Liver (tissue), 9 donors: Measurements from ENCODE around the gene SIRT2. TPM values are rescaled to one million over a fixed set of nuclear protein-coding genes. Genes with fewer than 3 reads are reported as not detected.

ENCODE experiments used
- DNase-seq: peaks from one replicate; pipeline ENCODE4 v3.0.0-alpha.2; 2017; ENCODE audit warnings: low spot score
- H3K27ac ChIP-seq, 2 donors: one replicate each; pipeline ENCODE4 v1.7.0; 2013; ENCODE audit warnings: inconsistent platforms in 2 of 2, low read length in 2 of 2, control low read depth in 1 of 2, low read depth in 1 of 2, mild to moderate bottlenecking in 1 of 2
- H3K27me3 ChIP-seq, 4 donors: one replicate each; pipeline versions ENCODE4 v1.6.1 to v1.7.0; 2013; ENCODE audit warnings: low read length in 3 of 4, inconsistent platforms in 1 of 4, mild to moderate bottlenecking in 1 of 4, moderate library complexity in 1 of 4; ENCODE audit not compliant: control insufficient read depth in 4 of 4, insufficient read depth in 4 of 4
- H3K36me3 ChIP-seq, 4 donors: one replicate each; pipeline versions ENCODE4 v1.6.1 to v1.7.0; 2013; ENCODE audit warnings: low read length in 3 of 4, mild to moderate bottlenecking in 3 of 4, low read depth in 1 of 4, moderate library complexity in 1 of 4; ENCODE audit not compliant: control insufficient read depth in 4 of 4, insufficient read depth in 3 of 4
- H3K4me1 ChIP-seq, 4 donors: one replicate each; pipeline versions ENCODE4 v1.6.1 to v1.7.0; 2013; ENCODE audit warnings: low read length in 3 of 4, mild to moderate bottlenecking in 3 of 4, moderate library complexity in 1 of 4; ENCODE audit not compliant: control insufficient read depth in 4 of 4, insufficient read depth in 4 of 4
- H3K4me3 ChIP-seq, 3 donors: one replicate each; pipeline versions ENCODE4 v1.6.1 to v1.7.0; 2013; ENCODE audit warnings: low read length in 3 of 3, control low read depth in 1 of 3, low read depth in 1 of 3, mild to moderate bottlenecking in 1 of 3
- H3K9ac ChIP-seq, 2 donors: one replicate each; pipeline ENCODE4 v1.7.0; 2013; ENCODE audit warnings: low read length in 2 of 2, mild to moderate bottlenecking in 2 of 2, moderate library complexity in 2 of 2, control low read depth in 1 of 2, low read depth in 1 of 2
- H3K9me3 ChIP-seq, 4 donors: one replicate each; pipeline versions ENCODE4 v1.6.1 to v1.7.0; 2013; ENCODE audit warnings: low read length in 3 of 4; ENCODE audit not compliant: control insufficient read depth in 4 of 4
- ATF3 ChIP-seq: IDR thresholded peaks from 2 replicates; pipeline ENCODE4 v1.6.1; 2016; ENCODE audit warnings: antibody characterized with exemption
- CTCF ChIP-seq: fragments of 150-350 bp; IDR thresholded peaks from 2 replicates; pipeline ENCODE4 v1.5.1; 2017; ENCODE audit warnings: improper control_type of control experiment, low read depth, low read length; ENCODE audit not compliant: missing input control
- EGR1 ChIP-seq, 2 donors: IDR thresholded peaks; 2 replicates each; pipeline ENCODE4 v1.6.1; 2016 to 2018; ENCODE audit warnings: antibody characterized with exemption in 2 of 2, low read depth in 2 of 2
- FOXA1 ChIP-seq: IDR thresholded peaks from 2 replicates; pipeline ENCODE4 v1.6.1; 2016; ENCODE audit warnings: antibody characterized with exemption
- FOXA2 ChIP-seq: IDR thresholded peaks from 2 replicates; pipeline ENCODE4 v1.6.1; 2016; ENCODE audit warnings: antibody characterized with exemption
- HNF4A ChIP-seq, 2 donors: conservative IDR thresholded peaks; 2 replicates each; pipeline ENCODE4 v1.6.1; 2016; ENCODE audit warnings: antibody characterized with exemption in 2 of 2, mild to moderate bottlenecking in 2 of 2
- HNF4G ChIP-seq: IDR thresholded peaks from 2 replicates; pipeline ENCODE4 v1.6.1; 2016; ENCODE audit warnings: antibody characterized with exemption
- MAX ChIP-seq: IDR thresholded peaks from 2 replicates; pipeline ENCODE4 v1.6.1; 2016; ENCODE audit warnings: antibody characterized with exemption
- NR2F2 ChIP-seq: IDR thresholded peaks from 2 replicates; pipeline ENCODE4 v1.6.1; 2016; ENCODE audit warnings: antibody characterized with exemption
- REST ChIP-seq: IDR thresholded peaks from 2 replicates; pipeline ENCODE4 v1.6.1; 2016; ENCODE audit warnings: antibody characterized with exemption, mild to moderate bottlenecking
- RXRA ChIP-seq, 2 donors: IDR thresholded peaks; 2 replicates each; pipeline ENCODE4 v1.6.1; 2017 to 2018; ENCODE audit warnings: antibody characterized with exemption in 2 of 2, mild to moderate bottlenecking in 1 of 2
- SP1 ChIP-seq: IDR thresholded peaks from 2 replicates; pipeline ENCODE4 v1.6.1; 2018; ENCODE audit warnings: antibody characterized with exemption, mild to moderate bottlenecking
- TAF1 ChIP-seq: conservative IDR thresholded peaks from 2 replicates; pipeline ENCODE4 v1.6.1; 2016; ENCODE audit warnings: antibody characterized with exemption, mild to moderate bottlenecking
- YY1 ChIP-seq: IDR thresholded peaks from 2 replicates; pipeline ENCODE4 v1.6.1; 2016; ENCODE audit warnings: antibody characterized with exemption, mild to moderate bottlenecking
- ZBTB33 ChIP-seq: IDR thresholded peaks from 2 replicates; pipeline ENCODE4 v1.6.1; 2016; ENCODE audit warnings: antibody characterized with exemption
- WGBS: extraction: QIAGEN DNeasy Blood & Tissue Kit; methylation state at CpG from one replicate; pipeline ENCODE4 v1.1.7; 2013; 5-methylcytosine and 5-hydroxymethylcytosine counted together
- polyA plus RNA-seq, 2 donors: library from polyadenylated mRNA; stranded (reverse) in 1 of 2; unstranded in 1 of 2; fragments of 200-250 nt in 1 of 2; fragments of >200 nt in 1 of 2; fragmentation: Nextera tagmentation in 1 of 2; extraction: Ambion mirVana in 1 of 2; gene quantifications; one replicate each; pipeline versions ENCODE4 v1.2.1 to v1.2.3, GENCODE V29; 2013 to 2015
- total RNA-seq, 2 donors: library from RNA; depleted of rRNA; stranded (reverse); fragments of >200 nt; gene quantifications; one replicate each; pipeline ENCODE4 v1.2.3, GENCODE V29; 2014
- donor health status: healthy.
- donor health status: healthy.
- donor health status: healthy.
- donor health status: healthy.
- donor health status: healthy.

SIRT2 gene
- total and polyA plus RNA-seq, 4 donors, result 21.8 to 42.2 (median 26.9) TPM

- Histone ChIP-seq H3K36me3 (peaks cover 2 to 24% (median 18%) of the 10 kb centered on the region in 4 donors), H3K27ac (no peak overlapping the region), H3K4me1 (peaks cover 0 to 4% (median 3%) of the 10 kb centered on the region in 4 donors), H3K27me3 (no peaks in the 10 kb centered on the region), H3K9me3 (no peaks in the 10 kb centered on the region), H3K9ac (no peak overlapping the region), H3K4me3 (no peak overlapping the region)
- TF ChIP-seq EGR1 (IDR thresholded peaks at IDR 0.05; ENCODE audit: low read depth in 2 of 2) (no peak), RXRA (IDR thresholded peaks at IDR 0.05) (no peak), REST (no peak), TAF1 (no peak)
- no peak for DNase-seq
These were observed 8.7 kb downstream of the SIRT2 start for GRCh38 chr19:38890686-38891085.

- 96% methylated on average over 8 of the region's 8 CpGs for WGBS
- H3K9me3 ChIP-seq, result no peaks in the 10 kb centered on the region
- no peak overlapping the region for H3K4me3 ChIP-seq
- H3K9ac ChIP-seq, result no peak overlapping the region
- no peaks in the 10 kb centered on the region for H3K27me3 ChIP-seq
- H3K4me1 ChIP-seq, result peaks cover 0 to 4% (median 3%) of the 10 kb centered on the region in 4 donors
- peaks cover 2 to 24% (median 18%) of the 10 kb centered on the region in 4 donors for H3K36me3 ChIP-seq
- DNase-seq, result no peak
- H3K27ac ChIP-seq, result no peak overlapping the region
- no peak for TF ChIP-seq EGR1 (IDR thresholded peaks at IDR 0.05; ENCODE audit: low read depth in 2 of 2)
- TF ChIP-seq ZBTB33, result no peak
- TF ChIP-seq SP1, result no peak
- TF ChIP-seq REST, result no peak
- TF ChIP-seq RXRA (IDR thresholded peaks at IDR 0.05), result no peak
- no peak for TF ChIP-seq CTCF
- TF ChIP-seq ATF3, result no peak
- no peak for TF ChIP-seq FOXA1
- TF ChIP-seq NR2F2, result no peak
- TF ChIP-seq YY1, result no peak
- no peak for TF ChIP-seq HNF4G
- TF ChIP-seq MAX, result no peak
- no peak for TF ChIP-seq HNF4A (conservative IDR thresholded peaks at IDR 0.05)
- TF ChIP-seq FOXA2, result no peak
These were observed 9.6 kb downstream of the SIRT2 start for GRCh38 chr19:38889803-38890202.
